HT1080 (cell line): ENCODE results near the gene TSHZ1. TPM values are rescaled to one million over a fixed set of nuclear protein-coding genes. Genes with fewer than 3 reads are reported as not detected.
A peak's percentile ranks its signal among the peaks of the same experiment; 100 is the strongest.

Experiments used
- DNase-seq: peaks from one replicate; pipeline ENCODE4 v3.0.0-alpha.2; 2015; ENCODE audit warnings: low read depth
- total RNA-seq: library from RNA; depleted of rRNA; stranded (reverse); fragments of >200 nt; shearing (Covaris generic); gene quantifications from 2 replicates; pipeline ENCODE4 v1.2.3, GENCODE V29; 2014

TSHZ1 gene
- total RNA-seq, 1 experiment from 2014 or later: 11.8 TPM

DNA sequence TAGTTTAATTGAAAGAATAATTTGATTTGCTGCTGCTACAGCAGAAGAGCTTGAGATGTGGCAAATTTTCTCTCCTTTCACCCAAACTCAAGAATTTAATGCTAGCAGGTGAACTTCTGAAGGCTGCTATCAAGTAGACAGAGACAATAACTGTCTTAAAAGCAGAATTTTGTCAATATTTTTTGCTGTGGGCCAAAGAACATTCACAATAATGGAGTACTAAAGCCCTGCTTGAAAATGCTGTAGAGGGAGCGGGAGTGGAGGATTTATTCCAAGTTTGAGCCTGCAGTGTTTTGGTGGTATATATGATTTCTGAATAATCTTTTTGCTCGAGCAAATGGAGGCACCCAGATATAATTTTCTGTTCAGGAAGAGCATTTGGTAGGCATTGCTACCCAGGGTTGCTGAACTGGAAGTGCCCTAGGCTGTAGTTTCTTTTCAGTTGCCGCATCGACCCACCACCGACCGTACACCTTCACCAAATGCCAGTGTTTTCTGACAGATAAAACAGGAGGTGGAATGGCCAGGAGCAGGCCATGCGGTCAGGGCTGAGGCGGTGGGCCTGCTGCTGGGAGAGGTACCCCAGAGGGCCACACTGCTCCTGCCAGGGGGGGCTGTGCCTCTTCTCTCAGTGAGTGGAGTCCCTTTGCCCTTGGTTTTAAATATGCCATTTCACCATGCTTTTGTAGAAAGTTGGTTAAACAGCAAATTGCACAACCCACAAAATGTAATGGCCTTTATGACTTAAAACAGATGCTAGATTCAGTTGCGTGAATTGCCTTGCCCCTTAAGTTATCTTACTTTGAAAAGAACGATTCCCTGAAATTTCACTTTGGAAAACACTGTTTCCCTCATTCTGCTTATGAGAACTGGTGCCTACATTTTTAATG, 36.4 kb downstream of the TSHZ1 start:
- no peak for DNase-seq

DNA sequence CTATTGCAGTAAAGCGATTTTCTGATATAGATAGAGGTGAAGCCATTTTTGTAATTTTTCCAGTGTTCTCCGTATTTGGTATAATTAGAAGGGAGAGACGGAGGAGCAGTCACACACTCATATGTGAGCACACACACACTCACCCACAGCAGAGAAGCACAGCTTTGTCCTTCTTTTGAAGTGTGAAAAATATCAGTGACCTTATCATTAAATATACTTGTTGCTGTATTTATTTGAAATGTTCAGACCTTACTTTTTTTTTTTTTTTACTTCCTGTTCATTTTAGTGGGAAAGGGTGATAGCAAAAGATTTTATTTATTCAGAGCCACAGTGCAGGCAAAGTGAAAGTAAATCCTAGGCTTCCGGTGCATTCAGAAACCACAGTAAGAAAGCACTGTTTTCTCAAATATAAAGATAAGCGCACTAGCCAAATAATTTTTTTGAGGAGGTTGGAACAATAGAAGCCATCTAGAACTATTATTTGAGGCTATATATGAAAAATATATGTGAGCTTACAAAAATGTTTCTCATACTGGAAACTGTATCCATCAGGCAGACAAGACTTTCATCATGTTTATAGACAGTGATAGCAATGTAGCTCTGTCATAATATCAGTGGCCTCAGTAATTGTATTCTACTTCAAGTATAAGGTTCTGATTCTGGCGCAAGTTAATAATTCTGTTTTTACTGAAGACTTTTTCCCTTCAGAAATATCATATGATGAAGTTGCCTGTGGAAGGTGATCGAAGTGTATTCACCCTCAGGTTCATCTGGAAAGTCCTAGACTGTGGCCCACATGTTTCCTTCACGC, 37.2 kb downstream of the TSHZ1 start:
- DNase-seq: peak; percentile 66

DNA sequence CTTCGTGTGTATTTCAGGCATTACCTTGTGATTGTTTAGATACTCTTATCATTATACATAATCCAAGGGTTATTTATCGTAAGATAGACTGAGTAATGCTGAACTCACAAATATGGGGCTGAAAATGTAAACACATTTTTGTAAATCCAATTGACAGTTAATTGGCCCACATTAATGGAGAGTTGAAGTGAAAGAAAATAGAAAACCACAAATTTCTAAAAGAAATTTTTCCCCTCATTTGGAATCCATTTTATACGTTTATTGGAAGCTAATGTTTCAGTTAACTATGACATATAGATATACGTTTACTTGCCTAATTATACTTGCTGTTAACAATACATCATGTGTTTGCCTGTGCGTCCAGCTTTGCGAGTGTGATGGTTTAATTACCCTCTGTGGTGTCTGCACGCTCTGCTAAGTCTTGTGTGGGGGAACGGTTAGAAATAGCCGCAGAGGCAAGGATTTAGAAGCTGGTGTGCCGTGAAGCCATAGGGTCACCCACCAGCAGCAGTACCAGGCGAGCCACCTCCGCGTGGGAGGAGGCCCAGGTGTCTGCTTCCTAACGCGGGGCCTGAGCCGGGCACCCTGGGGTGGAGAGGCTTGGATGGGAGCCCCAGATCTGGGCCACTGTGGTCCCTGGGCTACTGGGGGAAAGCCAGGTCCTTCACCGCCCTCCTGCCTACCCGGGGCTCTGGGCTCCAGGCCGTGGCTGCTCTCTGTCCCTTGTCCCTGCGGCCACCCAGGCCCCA, 38.0 kb downstream of the TSHZ1 start:
- no peak for DNase-seq

DNA sequence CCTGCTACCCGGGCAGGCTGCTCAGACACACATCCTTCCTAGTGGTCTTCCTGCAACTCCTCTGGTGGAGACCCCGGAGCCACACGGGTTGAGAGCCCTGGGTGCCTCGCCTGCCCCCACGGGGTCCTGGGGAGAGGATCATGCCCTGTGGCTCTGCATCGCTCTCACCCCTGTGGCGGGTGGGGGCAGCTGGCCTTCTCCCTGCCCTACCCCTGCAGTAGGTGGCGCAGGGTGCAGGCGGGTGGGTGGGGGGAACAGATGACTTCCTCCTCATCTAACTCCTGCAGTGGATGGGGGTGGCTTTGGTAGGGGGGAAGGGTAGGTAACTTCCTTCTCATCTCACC, 38.5 kb downstream of the TSHZ1 start:
- DNase-seq: no peak

DNA sequence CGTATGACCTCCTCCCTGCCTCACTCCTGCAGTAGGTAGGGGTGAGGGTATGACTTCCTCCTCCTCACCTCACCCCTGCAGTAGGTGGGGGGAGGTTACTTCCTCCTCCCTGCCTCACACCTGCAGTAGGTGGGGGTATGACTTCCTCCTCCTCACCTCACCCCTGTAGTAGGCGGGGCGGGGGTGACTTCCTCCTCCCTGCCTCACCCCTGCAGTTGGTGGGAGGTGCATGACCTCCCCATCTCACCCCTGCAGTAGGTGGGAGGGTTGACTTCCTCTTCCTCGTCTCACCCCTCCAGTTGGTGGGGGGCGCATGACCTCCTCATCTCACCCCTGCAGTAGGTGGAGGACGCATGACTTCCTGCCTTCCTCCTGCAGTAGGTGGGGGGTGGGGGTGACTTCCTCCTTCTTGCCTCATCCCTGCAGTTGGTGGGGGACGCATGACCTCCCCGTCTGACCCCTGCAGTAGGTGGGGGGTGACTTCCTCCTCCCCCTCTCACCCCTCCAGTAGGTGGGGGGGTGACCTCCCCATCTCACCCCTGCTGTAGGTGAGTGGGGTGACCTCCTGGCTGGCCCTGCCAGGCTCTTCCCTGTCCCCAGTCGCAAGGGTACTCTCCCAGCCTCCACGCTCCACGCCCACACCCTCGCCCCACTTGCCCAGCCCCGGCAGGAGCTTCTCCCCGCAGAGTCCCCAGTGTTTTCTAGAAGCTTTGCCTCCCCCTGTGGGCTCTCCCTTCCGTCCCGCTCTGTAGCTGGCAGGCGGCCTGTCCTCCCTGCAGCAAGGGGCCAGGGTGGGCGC, 39.3 kb downstream of the TSHZ1 start:
- no peak for DNase-seq

DNA sequence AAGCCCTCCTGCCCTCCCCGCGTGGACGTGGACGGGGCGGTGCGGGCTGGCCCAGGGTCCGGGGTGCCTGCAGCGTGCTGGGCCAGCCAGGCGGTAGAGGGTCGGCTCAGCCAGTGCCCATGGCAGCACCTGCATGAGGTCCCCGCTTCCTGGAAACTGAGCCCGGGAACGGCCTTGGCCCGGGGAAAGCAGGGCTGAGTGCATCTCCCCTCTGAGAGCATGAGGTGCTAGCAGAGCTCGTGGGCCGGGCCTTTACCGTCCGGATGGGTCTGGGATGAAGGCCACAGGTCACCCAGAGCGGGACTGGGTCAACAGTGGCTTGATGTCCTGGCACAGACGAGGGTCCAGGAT, 39.8 kb downstream of the TSHZ1 start:
- no peak for DNase-seq

DNA sequence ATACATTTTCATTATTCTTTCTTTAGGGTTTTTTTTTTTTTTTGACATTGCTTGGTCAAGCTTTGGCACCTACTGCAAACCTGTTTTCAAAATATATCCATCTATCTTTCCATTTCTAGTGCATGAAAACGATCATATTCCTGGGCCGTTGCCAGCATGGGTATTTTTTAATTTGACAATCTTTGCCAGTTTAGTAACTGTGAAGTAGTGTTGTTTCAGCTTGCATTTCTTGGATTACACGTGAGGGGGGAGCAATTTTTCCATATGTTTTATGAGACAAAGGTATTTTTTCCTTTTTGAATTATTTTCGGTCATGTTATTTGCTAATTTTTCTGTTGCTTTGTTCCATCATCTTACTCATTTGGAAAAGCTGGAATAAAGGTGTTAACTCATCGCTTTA, 40.9 kb downstream of the TSHZ1 start:
- DNase-seq: no peak

DNA sequence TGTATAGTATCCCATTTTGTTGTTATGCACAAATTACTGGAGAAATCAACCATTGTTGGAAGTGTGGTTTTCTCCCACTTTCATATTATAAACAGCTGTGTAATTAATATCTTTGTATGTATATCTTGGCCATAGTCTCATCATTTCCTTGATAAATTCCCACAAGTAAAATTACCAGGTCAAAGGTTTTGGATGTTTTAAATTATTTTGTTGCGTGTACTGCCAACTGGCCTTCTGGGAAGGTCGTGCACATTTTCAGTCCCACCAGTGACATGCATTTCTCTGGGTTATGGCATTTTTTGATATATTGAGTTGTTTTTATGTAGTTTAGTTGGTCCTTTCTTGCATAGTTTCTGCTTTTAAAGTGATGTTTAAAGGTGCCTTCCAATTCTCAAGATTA, 41.5 kb downstream of the TSHZ1 start:
- DNase-seq: no peak

DNA sequence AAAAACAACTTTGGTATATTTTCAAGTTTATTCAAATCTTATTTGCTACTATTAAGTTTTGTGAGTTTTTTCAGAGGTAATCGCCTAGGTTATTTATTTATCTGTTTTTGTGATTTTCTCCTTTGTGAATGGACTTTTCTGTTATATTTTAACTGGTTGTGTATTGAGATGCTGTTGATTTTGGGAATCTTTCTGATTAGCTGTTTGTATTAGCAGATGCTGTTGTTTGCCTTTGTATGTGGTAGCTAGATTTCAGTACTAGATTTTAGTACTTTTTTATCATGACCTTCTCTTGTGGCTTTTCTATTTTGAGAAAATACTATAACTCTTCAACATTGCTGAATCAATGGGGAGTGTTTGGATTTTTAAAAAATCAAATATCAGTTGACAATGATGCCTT, 42.4 kb downstream of the TSHZ1 start:
- DNase-seq: no peak

DNA sequence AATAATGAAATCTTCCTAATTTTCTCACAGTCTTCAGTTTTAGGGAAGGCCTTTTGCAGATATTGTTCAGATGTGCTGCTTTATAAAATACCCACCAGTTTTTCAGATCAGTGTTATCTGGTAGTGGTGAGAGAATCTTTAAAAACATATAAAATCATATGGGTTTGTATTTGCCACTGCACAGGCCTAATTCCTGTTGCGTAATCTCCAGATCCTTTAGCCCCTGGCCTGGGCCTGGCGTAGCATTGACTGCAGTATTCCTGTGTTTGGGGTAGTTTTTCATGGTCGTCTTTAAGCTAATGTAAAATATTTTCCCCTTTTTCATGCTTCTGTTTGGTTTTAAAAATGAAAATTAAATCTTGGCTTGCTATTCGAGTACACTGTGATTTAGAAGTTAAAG, 43.2 kb downstream of the TSHZ1 start:
- no peak for DNase-seq

DNA sequence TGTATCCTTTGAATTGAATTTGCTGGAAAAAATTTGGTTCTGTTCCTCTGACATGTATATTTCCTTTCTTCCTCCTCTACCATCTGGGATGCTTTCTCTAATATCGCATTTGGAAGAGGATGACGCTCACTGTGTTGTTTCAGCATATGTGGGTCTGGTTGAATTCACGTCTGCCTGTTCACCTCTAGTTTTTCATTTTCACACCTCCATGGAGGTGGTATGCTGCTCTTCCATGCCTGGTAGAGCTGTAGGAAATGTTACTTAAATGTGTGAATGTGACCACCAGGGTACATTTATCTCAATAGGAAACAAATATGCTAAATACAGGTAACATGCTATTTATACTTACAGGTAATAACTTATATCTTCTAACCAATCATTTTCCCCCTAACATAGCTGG, 44.5 kb downstream of the TSHZ1 start:
- DNase-seq: no peak

DNA sequence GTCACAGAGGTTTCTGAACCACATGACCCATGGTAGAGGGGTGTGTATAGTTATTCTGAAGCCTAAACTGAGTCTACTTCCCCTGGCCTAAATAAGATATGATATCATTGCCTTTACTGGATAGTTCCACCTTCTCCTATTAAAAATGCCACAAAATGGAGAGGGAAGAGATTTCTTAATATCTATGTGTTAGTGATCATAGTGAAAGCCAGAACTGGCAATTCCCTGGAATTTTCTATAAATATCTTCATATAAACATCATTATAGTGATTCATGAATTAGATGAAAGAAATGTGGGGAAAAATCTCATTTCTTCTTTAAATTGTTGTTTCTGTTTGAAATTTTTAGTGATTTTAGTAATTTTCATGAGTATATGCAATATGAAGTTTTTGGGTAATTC, 45.8 kb downstream of the TSHZ1 start:
- no peak for DNase-seq

DNA sequence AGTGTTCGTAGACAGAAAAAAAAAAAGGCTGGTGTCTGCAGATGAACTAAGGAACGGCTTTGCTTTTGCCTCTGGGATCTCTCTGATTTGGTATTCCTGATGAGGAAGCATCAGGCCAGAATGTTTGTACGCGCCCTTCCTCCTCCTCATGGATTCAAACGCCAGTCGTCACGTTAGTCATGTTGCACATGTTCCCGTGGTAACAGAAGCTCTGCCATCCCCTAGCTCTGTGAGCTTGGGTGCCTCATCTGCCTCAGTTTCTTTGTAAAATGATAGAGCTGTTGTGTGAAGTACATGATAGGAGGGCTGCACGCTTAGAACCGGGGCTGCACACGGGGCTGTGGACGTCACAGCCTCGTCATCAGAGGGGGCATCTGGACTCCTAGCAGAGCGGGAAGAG, 47.0 kb downstream of the TSHZ1 start:
- DNase-seq: no peak

DNA sequence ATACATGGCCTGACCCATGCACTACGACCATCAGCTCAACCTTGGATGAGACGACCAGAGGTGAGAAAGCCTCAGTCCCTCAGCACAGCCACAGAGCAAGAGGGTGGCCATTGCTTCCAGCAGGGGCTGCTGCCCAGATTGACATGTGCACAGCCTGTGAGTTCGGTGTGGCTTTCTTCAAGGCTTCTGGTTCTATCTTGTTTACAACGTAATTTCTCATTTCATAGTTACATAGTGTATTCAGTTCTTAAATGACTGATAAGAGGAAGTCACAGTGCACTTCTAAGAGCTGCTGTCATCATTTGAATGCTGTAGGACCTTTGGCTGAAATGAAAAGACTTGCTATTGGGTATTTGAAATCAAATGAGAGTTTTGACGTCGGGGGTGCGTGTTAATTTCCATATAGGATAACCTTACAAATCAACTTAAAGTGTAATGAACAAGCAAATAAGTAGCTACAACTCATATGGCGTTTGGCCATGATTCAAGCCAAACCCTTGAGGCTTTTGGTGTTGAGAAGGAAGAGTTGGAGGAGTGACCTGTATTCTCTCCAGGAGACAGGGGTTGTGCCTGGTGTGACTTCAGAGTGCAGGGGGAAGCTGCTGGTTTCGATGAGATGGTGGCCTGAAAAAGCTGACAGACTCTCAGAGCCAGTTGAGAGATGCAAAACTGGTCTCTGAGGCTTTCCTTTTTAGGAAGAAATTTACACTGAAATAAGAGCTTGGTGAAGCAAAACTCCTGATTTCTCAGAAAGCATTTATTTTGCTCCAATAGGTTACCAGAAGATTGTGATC, 51.0 kb downstream of the TSHZ1 start:
- no peak for DNase-seq

DNA sequence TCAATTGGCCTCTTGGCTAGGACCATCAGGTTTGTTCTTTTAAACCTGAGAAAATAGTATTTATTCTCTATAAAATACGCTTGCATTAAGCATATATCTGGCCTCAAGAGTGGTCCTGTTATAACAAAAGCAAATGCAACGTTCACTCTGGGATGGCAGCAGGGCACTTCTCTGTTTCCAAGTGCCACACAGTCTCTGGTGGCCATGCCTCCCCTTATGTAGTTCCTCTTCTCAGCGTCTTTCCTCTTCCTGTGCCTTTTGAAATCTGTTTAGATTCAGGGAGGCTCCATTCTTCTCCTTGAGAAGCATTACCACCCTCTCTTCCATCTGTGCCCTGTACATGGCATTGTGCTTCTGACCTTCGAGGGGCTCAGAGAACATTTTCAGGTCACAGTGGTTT, 51.9 kb downstream of the TSHZ1 start:
- DNase-seq: no peak

DNA sequence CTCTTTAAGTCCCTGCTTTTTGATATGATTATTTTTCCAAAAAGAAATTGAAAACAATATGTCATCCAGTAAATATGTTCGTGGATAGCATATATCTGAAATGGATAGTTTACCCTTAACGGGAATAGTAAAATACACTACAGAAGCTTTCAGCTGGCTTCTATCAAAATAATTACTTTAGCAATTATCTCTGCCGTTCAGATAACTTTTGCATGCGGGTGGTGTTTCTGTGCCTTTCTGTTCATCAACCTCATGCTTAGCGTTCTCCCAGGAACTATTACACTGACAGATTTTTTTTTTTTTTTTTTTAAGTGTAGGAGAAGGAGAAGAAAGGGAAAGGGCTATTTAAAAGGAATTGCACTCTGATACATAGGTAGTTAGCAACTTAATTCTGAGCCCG, 53.6 kb downstream of the TSHZ1 start:
- DNase-seq: no peak

DNA sequence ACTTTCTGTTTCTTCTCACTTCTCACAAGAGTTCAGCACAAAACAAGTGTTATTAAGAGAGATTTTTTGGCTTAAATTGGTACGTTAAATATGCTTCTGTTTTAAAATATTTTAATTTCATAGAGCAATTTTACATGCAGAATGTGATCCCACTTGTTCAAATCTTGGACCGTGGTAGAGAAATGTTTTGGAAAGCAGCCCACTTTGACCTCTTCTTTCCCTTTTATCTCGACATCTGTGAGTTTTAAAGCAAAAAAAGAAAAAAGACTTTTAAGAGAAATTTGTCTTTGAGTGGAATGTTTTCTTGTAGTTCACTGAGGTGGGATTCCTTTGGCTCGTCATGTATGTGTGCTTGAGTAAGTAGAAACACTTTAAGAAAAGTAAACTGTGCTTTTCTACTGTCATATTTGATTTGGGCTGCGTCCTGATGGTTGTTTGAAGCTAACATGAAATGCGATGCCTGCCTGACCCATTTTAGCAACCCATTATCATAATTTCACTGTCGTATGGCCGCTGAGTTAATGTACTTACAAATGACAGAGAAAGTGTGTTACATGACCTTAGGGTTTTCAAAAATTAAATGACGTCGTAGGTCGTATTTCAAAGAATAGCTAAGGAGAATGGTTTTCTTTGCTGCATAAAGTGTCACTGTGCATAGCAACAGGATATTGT, 54.5 kb downstream of the TSHZ1 start:
- DNase-seq: no peak

DNA sequence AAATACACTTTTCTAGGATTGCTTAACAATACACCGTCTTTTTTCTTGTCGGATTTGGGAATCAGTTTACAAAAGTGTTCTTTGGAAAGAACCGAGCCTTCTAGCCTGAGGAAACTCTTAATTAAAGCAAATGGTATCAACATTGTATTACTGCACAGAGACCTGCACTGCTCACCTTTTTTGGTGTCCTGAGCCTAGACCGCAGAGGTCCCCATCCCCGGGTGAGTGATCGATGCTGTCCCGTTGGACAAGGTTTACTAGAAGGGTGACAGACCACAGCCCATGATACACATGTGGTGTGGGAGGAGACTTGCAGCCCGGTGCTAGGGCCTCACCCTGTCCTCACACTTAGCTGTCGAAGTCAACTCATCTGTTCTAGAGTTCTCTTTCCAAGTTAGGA, 55.3 kb downstream of the TSHZ1 start:
- no peak for DNase-seq

DNA sequence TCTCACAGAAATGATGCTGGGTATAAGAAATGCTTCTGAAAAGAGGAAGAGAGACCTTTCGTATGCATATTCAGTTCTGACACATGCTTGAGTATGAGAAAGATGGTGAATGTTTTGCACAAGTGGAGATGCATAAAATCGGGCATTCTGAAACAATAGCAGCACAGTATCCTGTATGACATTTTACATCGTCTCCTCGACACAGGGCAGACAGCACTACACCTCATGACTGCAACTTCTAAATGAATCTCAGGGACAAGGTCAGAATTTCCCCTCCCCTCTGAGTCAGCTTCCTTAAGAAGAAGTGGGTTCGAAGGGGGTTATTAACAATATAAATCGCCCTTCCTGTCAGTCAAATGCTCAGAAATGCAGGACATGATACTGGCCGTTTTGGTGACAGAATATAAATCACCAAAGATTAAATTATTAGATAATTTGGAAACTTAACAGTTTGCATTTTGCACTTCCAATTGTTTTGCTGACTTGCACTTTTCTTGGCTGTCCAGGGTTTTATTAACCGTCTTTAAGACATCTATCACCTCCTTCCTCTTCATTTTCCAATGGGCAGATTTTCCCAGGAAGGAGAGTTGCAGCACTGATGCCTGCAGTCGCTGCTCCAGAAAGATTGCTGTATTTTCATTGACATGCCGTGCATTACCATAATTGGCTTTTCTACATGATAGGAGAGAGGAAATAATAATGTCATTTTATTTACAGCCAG, 57.2 kb downstream of the TSHZ1 start:
- peak; percentile 52 for DNase-seq

DNA sequence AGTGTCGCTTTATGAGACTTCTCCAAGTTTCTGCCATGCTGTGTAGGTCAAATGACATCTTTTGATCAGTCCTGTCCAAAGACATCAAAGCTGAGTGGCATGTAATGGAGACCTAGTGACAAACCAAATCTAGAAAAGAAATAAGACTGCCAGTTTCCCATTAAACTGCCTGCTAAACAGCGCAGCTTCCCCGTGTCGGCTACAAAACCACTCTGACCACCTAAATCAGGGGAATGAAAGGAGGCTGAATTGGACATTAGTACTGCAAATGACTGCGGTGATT, 57.7 kb downstream of the TSHZ1 start:
- no peak for DNase-seq
